Ascending aorta (tissue), 2 donors: Measurements from ENCODE around the gene CDK7. TPM values are rescaled to one million over a fixed set of nuclear protein-coding genes. Genes with fewer than 3 reads are reported as not detected.

ENCODE experiments used
- DNase-seq, 2 donors: peaks; one replicate each; pipeline ENCODE4 v3.0.0-alpha.2; 2019; ENCODE audit warnings: low spot score in 2 of 2
- H3K27ac ChIP-seq, 2 donors: fragments of 200-600 bp; sonication (generic); one replicate each; pipeline ENCODE4 v1.5.1; 2016 to 2017; ENCODE audit warnings: mild to moderate bottlenecking in 1 of 2
- H3K27me3 ChIP-seq: fragments of 200-600 bp; sonication (generic); one replicate; pipeline ENCODE4 v1.5.1; 2017
- H3K36me3 ChIP-seq, 2 donors: fragments of 200-600 bp; sonication (generic); one replicate each; pipeline ENCODE4 v1.5.1; 2016
- H3K4me1 ChIP-seq, 2 donors: fragments of 200-600 bp; sonication (generic); one replicate each; pipeline ENCODE4 v1.5.1; 2016 to 2017; ENCODE audit warnings: mild to moderate bottlenecking in 1 of 2
- H3K4me3 ChIP-seq, 2 donors: fragments of 200-600 bp; sonication (generic); one replicate each; pipeline ENCODE4 v1.5.1; 2016 to 2017; ENCODE audit warnings: mild to moderate bottlenecking in 1 of 2
- H3K9me3 ChIP-seq, 2 donors: fragments of 200-600 bp; sonication (generic); one replicate each; pipeline ENCODE4 v1.5.1; 2016
- CTCF ChIP-seq, 3 experiments: fragments of 200-600 bp in 2 of 3; fragments of 450-650 bp in 1 of 3; sonication (generic) in 2 of 3; IDR thresholded peaks; one replicate each; pipeline ENCODE4 v1.5.1; 2016 to 2019; ENCODE audit warnings: antibody characterized with exemption in 3 of 3, mild to moderate bottlenecking in 1 of 3, moderate library complexity in 1 of 3
- intact Hi-C: fragments of 100-400 bp; cut with DNase I; formaldehyde crosslinking; loops from one replicate; pipeline ENCODE4 v1.15.1; 2023
- total RNA-seq: library from RNA; depleted of rRNA; stranded (reverse); fragments of >200 nt; gene quantifications from one replicate; pipeline ENCODE4 v1.1.0, GENCODE V29; 2016

The CDK7 gene
- total RNA-seq, 1 donor from 2014 or later: 94.3 TPM

DNA sequence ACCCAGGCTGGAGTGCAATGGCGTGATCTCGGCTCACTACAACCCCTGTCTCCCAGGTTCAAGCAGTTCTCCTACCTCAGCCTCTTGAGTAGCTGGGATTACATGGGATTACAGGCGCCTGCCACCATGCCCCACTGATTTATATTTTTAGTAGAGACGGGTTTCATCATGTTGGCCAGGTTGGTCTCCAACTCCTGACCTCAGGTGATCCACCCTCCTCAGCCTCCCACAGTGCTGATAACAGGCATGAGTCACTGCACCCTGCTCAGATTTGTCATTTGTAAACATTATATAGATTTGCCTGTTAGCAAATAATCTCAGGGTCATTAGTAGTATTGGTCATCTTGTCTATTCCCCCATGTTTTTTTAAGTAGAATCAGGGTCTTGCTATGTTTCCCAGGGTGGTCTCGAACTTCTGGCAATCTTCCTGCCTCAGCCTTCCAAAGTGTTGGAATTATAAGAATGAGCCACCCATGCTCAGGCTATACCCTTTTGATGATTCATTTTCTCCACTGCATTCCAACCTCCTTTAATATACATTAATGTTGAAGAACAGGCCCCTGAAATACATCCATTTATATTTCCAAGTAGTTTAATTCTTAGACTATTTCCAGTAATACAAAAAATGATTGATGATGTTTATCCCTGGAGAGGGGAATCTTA is 28.0 kb upstream of the CDK7 start:
- DNase-seq: no peak
- H3K4me1 ChIP-seq: no peaks in the 10 kb centered on the region
- H3K4me3 ChIP-seq: no peak overlapping the region
- intact Hi-C loops: no loop called here
- no peaks in the 10 kb centered on the region for H3K36me3 ChIP-seq
- TF ChIP-seq CTCF (IDR thresholded peaks at IDR 0.05): no peak
- no peaks in the 10 kb centered on the region for H3K9me3 ChIP-seq
- H3K27me3 ChIP-seq: no peaks in the 10 kb centered on the region
- no peak overlapping the region for H3K27ac ChIP-seq

GRCh38 chr5:69209602-69210001 is 25.1 kb upstream of the CDK7 start:
- H3K4me1 ChIP-seq: no peaks in the 10 kb centered on the region
- intact Hi-C loops: loop anchor here (10.0 kb wide), 1 partner anchor 65 kb away; no protein-coding TSS in a partner anchor
- no peaks in the 10 kb centered on the region for H3K9me3 ChIP-seq
- H3K27ac ChIP-seq: no peak overlapping the region
- H3K4me3 ChIP-seq: no peak overlapping the region
- H3K36me3 ChIP-seq: no peaks in the 10 kb centered on the region
- no peaks in the 10 kb centered on the region for H3K27me3 ChIP-seq
- no peak for DNase-seq
- no peak for TF ChIP-seq CTCF (IDR thresholded peaks at IDR 0.05)

- TF ChIP-seq CTCF (IDR thresholded peaks at IDR 0.05): no peak
- intact Hi-C loops: loop anchor here (10.0 kb wide), 1 partner anchor 64 kb away; no protein-coding TSS in a partner anchor
- Histone ChIP-seq H3K27ac (no peak overlapping the region), H3K9me3 (no peaks in the 10 kb centered on the region), H3K36me3 (no peaks in the 10 kb centered on the region), H3K4me3 (no peak overlapping the region), H3K4me1 (no peaks in the 10 kb centered on the region), H3K27me3 (no peaks in the 10 kb centered on the region)
- DNase-seq: no peak
Observed at GRCh38 chr5:69211200-69211599, 23.5 kb upstream of the CDK7 start.

DNA sequence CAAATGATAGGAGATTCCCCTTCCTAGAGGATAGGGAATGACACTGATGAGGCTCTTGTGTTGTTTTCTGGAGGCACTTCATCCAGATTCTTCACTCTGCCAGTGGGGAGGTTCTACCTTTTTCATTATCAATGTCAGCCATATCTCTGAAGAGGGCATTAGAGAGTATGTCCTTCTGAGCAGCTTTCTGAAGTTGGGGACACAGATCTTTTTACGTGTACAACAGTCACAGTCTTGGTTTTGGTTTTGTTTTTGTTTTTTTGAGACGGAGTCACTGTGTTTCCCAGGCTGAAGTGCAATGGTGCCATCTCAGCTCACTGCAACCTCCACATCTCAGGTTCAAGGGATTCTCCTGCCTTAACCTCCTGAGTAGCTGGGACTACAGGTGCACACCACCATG is 22.7 kb upstream of the CDK7 start:
- H3K36me3 ChIP-seq: no peaks in the 10 kb centered on the region
- H3K4me3 ChIP-seq: no peak overlapping the region
- H3K27ac ChIP-seq: no peak overlapping the region
- H3K4me1 ChIP-seq: no peaks in the 10 kb centered on the region
- DNase-seq: no peak
- intact Hi-C loops: loop anchor here (10.0 kb wide), 1 partner anchor 63 kb away; no protein-coding TSS in a partner anchor
- no peak for TF ChIP-seq CTCF (IDR thresholded peaks at IDR 0.05)
- no peaks in the 10 kb centered on the region for H3K27me3 ChIP-seq
- H3K9me3 ChIP-seq: no peaks in the 10 kb centered on the region

DNA sequence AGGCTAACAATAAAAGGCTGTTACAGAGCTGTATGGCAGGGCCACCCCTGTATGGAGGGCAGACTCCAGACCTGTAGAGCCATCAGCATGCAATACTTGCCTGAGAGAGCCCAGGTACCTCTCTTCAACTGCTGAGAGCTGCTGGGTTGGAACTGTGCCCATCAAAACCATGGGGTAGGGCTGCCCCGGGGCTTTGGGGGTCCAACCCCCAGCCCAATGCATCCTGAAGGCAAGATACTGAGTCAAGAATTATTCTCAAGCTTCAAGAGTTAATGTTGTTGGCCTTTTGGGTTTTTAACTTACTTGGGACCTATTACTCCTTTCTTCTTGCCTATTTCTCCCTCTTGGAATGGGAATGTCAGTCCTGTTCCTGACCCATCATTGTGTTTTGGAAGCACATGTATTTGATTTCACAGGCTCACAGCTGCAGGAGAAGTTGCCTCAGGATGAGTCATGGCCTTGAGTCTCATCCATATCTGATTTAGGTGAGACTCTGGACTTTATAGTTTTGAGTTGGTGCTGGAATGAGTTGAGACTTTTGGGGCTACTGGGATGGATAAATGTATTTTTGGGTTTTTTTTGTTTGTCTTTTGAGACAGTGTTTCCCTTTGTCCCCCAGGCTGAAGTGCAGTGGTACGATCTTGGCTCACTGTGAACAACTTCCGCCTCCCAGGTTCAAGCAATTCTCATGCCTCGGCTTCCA is 21.0 kb upstream of the CDK7 start:
- intact Hi-C loops: loop anchor here (10.0 kb wide), 1 partner anchor 61 kb away; no protein-coding TSS in a partner anchor
- Histone ChIP-seq H3K9me3 (no peaks in the 10 kb centered on the region), H3K36me3 (no peaks in the 10 kb centered on the region), H3K27me3 (no peaks in the 10 kb centered on the region), H3K4me1 (peaks cover 0 to 2% of the 10 kb centered on the region in 2 donors), H3K27ac (no peak overlapping the region), H3K4me3 (no peak overlapping the region)
- no peak for DNase-seq
- no peak for TF ChIP-seq CTCF (IDR thresholded peaks at IDR 0.05)
